GM06990 (cell line): ENCODE measurements around the gene RAMACL.

ENCODE experiments used
- DNase-seq: peaks from one replicate; pipeline ENCODE4 v3.0.0-alpha.2; 2011; ENCODE audit not compliant: insufficient read length; ENCODE audit errors: extremely low read depth
- H3K27me3 ChIP-seq: replicated peaks from 2 replicates; pipeline ENCODE4 v1.6.0; 2011; ENCODE audit warnings: low read length; ENCODE audit not compliant: control insufficient read depth, insufficient read depth
- H3K36me3 ChIP-seq: 2 replicates; pipeline ENCODE4 v1.5.1; 2011; ENCODE audit warnings: low read length; ENCODE audit not compliant: control insufficient read depth, insufficient read depth
- H3K4me3 ChIP-seq: replicated peaks from 2 replicates; pipeline ENCODE4 v1.5.1; 2011; ENCODE audit warnings: low read depth, mild to moderate bottlenecking, control low read depth, low read length
- TF ChIP-seq, protein P1 (sequence below): IDR thresholded peaks from 2 replicates; pipeline ENCODE4 v1.5.1; 2011; ENCODE audit warnings: low read length, control low read depth, mild to moderate bottlenecking, inconsistent platforms; ENCODE audit not compliant: insufficient read depth, poor library complexity, severe bottlenecking

The RAMACL gene

DNA sequence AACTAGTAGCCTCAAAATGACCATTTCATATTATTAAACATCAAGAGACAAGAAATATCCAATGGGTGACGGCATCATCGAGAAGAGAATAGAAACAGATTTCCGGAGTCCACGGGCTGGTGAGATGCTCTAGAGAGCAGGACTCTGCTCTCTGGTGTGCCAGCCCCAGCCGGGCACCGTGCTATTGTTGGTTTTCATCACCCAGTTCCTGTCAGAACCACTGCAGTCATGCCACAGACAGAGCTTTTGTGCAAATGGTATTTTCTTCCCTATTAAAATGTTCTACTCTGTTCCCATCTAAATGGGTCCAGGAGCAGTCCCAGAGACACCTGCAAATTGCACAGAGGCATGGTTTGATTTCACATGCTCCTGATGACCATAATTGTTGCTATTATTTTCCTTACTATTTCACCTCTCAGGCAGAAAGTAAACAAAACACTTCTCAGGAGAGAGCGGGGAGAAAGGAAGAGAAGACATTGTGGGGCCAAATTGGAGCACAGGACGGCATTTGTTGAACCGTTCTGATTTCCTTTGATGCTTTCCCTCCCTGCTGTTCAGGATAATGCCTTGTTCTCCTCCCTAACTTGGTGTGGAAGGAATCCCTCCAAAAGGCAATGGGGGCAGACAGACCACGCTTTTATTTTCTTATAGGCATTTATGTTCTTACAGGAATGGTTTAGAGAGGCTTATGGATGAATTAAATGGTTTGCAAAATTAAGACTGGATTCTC lies 11.4 kb upstream of the RAMACL start:
- TF ChIP-seq, protein P1, sequence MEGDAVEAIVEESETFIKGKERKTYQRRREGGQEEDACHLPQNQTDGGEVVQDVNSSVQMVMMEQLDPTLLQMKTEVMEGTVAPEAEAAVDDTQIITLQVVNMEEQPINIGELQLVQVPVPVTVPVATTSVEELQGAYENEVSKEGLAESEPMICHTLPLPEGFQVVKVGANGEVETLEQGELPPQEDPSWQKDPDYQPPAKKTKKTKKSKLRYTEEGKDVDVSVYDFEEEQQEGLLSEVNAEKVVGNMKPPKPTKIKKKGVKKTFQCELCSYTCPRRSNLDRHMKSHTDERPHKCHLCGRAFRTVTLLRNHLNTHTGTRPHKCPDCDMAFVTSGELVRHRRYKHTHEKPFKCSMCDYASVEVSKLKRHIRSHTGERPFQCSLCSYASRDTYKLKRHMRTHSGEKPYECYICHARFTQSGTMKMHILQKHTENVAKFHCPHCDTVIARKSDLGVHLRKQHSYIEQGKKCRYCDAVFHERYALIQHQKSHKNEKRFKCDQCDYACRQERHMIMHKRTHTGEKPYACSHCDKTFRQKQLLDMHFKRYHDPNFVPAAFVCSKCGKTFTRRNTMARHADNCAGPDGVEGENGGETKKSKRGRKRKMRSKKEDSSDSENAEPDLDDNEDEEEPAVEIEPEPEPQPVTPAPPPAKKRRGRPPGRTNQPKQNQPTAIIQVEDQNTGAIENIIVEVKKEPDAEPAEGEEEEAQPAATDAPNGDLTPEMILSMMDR = no peak
- no peak for DNase-seq
- no peak overlapping the region for H3K4me3 ChIP-seq
- no peaks in the 10 kb centered on the region for H3K36me3 ChIP-seq
- H3K27me3 ChIP-seq = no peaks in the 10 kb centered on the region

- Histone ChIP-seq H3K27me3 (no peaks in the 10 kb centered on the region), H3K36me3 (no peaks in the 10 kb centered on the region), H3K4me3 (no peak overlapping the region)
- TF ChIP-seq, protein P1 = no peak
- no peak for DNase-seq
These were observed 10.5 kb upstream of the RAMACL start for GRCh38 chr6:166596776-166597507.

DNA sequence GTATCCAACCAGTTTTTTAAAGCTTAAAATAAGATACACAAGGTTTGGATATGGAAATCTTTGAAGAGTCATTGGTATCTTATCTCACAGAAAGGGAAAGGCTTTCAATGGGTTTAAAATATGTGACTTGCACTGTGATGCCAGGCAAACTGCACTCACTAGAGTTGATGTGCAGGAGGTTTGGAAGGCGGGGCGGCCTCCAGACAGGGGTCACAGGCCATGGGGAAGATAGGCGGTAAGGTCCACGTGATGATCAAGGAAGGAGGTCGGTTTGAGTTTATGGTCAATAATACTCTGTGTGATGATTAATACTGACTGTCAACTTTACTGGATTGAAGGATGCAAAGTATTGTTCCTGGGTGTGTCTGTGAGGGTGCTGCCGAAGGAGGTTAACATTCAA lies 9.5 kb upstream of the RAMACL start:
- H3K4me3 ChIP-seq = no peak overlapping the region
- TF ChIP-seq, protein P1 = no peak
- H3K36me3 ChIP-seq = no peaks in the 10 kb centered on the region
- no peaks in the 10 kb centered on the region for H3K27me3 ChIP-seq
- no peak for DNase-seq

- no peaks in the 10 kb centered on the region for H3K36me3 ChIP-seq
- TF ChIP-seq, protein P1 = no peak
- no peak overlapping the region for H3K4me3 ChIP-seq
- DNase-seq = no peak
- no peaks in the 10 kb centered on the region for H3K27me3 ChIP-seq
These were observed 8.7 kb upstream of the RAMACL start for GRCh38 chr6:166595061-166595780.

GRCh38 chr6:166592821-166593220 lies 6.3 kb upstream of the RAMACL start:
- Histone ChIP-seq H3K36me3 (no peaks in the 10 kb centered on the region), H3K4me3 (no peak overlapping the region), H3K27me3 (no peaks in the 10 kb centered on the region)
- no peak for DNase-seq
- TF ChIP-seq, protein P1 = no peak
